Measurements from ENCODE around the gene SLC7A9. TPM values are rescaled to one million over a fixed set of nuclear protein-coding genes. Genes with fewer than 3 reads are reported as not detected.

SLC7A9 gene
- polyA plus RNA-seq, 1 of the 3 experiments (the other 2 are of a cell fraction), result not detected

DNA sequence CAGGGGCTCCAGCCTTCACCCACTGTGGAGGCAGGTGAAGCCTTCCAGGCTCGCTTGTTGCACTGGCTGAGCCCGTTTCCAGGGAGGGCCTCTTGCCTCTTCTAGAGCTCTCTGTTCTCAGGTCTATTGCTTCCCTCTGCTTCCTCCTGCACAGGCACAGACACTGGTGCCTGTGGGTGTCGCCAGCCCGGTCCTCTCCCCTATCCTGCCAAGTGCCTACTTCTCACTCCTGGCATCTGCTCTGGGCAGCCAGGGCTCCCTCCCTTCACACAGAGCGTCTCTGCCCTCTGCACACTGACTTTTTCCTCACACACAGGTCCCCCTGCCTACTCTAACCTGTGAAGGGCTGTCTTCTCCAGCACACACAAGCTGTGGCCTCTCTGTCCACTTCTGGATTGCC lies 60.3 kb downstream of the SLC7A9 start:
- WGBS (ENCODE audit: low lambda C conversion rate), result 40% methylated on average over 5 of the region's 5 CpGs
- CTCF ChIA-PET, result interaction anchor here (1.0 to 1.3 kb wide), 2 partner anchors 10 to 20 kb away, joined by 3 read pairs; no protein-coding TSS in a partner anchor

DNA sequence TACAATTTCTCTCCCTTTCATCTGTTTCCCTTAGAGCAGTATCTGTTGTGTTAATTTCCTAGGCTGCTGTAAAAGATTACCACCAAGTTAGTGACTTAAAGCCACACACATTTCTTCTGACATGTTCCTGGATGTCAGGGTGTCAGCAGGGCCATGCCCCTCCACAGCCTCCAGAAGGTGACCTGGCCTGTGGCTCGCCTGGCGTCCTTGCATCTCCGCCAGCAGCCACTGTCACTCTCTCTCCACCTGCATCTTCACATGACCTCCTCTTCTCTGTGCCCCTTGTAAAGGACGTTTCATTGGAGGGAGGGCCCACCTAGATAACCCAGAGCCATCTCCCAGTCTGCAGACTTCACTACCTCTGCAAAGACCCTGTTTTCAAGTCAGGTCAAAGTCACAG lies 61.3 kb downstream of the SLC7A9 start:
- CTCF ChIA-PET, result no interaction called here
- TF ChIP-seq, protein P1, sequence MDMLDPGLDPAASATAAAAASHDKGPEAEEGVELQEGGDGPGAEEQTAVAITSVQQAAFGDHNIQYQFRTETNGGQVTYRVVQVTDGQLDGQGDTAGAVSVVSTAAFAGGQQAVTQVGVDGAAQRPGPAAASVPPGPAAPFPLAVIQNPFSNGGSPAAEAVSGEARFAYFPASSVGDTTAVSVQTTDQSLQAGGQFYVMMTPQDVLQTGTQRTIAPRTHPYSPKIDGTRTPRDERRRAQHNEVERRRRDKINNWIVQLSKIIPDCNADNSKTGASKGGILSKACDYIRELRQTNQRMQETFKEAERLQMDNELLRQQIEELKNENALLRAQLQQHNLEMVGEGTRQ (IDR thresholded peaks at IDR 0.05; ENCODE audit: borderline replicate concordance, low read depth, low read length), result no peak
- H3K27me3 ChIP-seq (ENCODE audit: insufficient read depth), result no peaks in the 10 kb centered on the region

More for the DNA sequence above, 60.3 kb downstream of the SLC7A9 start:
- H3K4me3 ChIP-seq (ENCODE audit: low read depth in 2 of 2, low read length in 1 of 2), result no peak overlapping the region
- H3K79me2 ChIP-seq (ENCODE audit: insufficient read depth), result no peaks in the 10 kb centered on the region
- H3K4me1 ChIP-seq (ENCODE audit: control insufficient read depth in 1 of 2, insufficient read depth in 2 of 2, low read depth in 1 of 2, low read length in 1 of 2), result peaks cover 0 to 5% of the 10 kb centered on the region in 2 experiments; a peak in 1 of 4 replicates
- no peak overlapping the region for H3K9ac ChIP-seq
- DNase-seq, result no peak
- POLR2A ChIA-PET, result no interaction called here
- no peak overlapping the region for H2AFZ ChIP-seq (ENCODE audit: low read depth)
- no peaks in the 10 kb centered on the region for H3K9me3 ChIP-seq
- no peaks in the 10 kb centered on the region for H3K36me3 ChIP-seq (replicated peaks in 1 of 2; ENCODE audit: control insufficient read depth in 1 of 2, insufficient read depth in 2 of 2, low read length in 1 of 2)
- no peak overlapping the region for H3K27ac ChIP-seq (ENCODE audit: low read depth in 2 of 2, low read length in 1 of 2)
- no peaks in the 10 kb centered on the region for H3K9me2 ChIP-seq
- no peaks in the 10 kb centered on the region for H3K27me3 ChIP-seq (ENCODE audit: insufficient read depth)
- peak overlapping the region; percentile 44; the same call in 1 of the 2 replicates for H3K4me2 ChIP-seq
- no peaks in the 10 kb centered on the region for H3F3A ChIP-seq (replicated peaks; ENCODE audit: insufficient read depth)
- H4K20me1 ChIP-seq (ENCODE audit: insufficient read depth), result no peaks in the 10 kb centered on the region
- TF ChIP-seq, protein P2, sequence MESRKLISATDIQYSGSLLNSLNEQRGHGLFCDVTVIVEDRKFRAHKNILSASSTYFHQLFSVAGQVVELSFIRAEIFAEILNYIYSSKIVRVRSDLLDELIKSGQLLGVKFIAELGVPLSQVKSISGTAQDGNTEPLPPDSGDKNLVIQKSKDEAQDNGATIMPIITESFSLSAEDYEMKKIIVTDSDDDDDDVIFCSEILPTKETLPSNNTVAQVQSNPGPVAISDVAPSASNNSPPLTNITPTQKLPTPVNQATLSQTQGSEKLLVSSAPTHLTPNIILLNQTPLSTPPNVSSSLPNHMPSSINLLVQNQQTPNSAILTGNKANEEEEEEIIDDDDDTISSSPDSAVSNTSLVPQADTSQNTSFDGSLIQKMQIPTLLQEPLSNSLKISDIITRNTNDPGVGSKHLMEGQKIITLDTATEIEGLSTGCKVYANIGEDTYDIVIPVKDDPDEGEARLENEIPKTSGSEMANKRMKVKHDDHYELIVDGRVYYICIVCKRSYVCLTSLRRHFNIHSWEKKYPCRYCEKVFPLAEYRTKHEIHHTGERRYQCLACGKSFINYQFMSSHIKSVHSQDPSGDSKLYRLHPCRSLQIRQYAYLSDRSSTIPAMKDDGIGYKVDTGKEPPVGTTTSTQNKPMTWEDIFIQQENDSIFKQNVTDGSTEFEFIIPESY (IDR thresholded peaks at IDR 0.05; ENCODE audit: borderline replicate concordance, low read depth), result no peak
- TF ChIP-seq NRF1 (IDR thresholded peaks at IDR 0.05; ENCODE audit: low read depth, low read length) (no peak), NFIC (IDR thresholded peaks at IDR 0.05; ENCODE audit: borderline replicate concordance) (no peak), EZH2phosphoT487 (IDR thresholded peaks at IDR 0.05; ENCODE audit: borderline replicate concordance, low read depth) (no peak), TEAD4 (IDR thresholded peaks at IDR 0.05; ENCODE audit: borderline replicate concordance, insufficient read depth) (no peak), RXRA (IDR thresholded peaks at IDR 0.05; ENCODE audit: borderline replicate concordance, low read depth) (no peak), TAF1 (IDR thresholded peaks at IDR 0.05; ENCODE audit: borderline replicate concordance, low read depth, low read length) (no peak)

More for the DNA sequence above, 61.3 kb downstream of the SLC7A9 start:
- Histone ChIP-seq H3K27ac (ENCODE audit: low read depth in 2 of 2, low read length in 1 of 2) (no peak overlapping the region), H3K9me3 (no peaks in the 10 kb centered on the region), H3F3A (replicated peaks; ENCODE audit: insufficient read depth) (no peaks in the 10 kb centered on the region), H4K20me1 (ENCODE audit: insufficient read depth) (no peaks in the 10 kb centered on the region), H3K4me1 (ENCODE audit: control insufficient read depth in 1 of 2, insufficient read depth in 2 of 2, low read depth in 1 of 2, low read length in 1 of 2) (peaks cover 0 to 5% of the 10 kb centered on the region in 2 experiments; a peak in 1 of 4 replicates), H3K4me3 (ENCODE audit: low read depth in 2 of 2, low read length in 1 of 2) (no peak overlapping the region), H2AFZ (ENCODE audit: low read depth) (no peak overlapping the region), H3K4me2 (no peak overlapping the region), H3K79me2 (ENCODE audit: insufficient read depth) (no peaks in the 10 kb centered on the region), H3K9me2 (no peaks in the 10 kb centered on the region), H3K9ac (no peak overlapping the region), H3K36me3 (replicated peaks in 1 of 2; ENCODE audit: control insufficient read depth in 1 of 2, insufficient read depth in 2 of 2, low read length in 1 of 2) (no peaks in the 10 kb centered on the region)
- POLR2A ChIA-PET, result no interaction called here
- DNase-seq, result no peak
- WGBS (ENCODE audit: low lambda C conversion rate), result 67% methylated on average over 4 of the region's 4 CpGs

All from SK-N-SH (cell line).